NCI-H526 treated with DMSO at 0.1 percent for 48 hours (cell line): ENCODE data around the gene CEP170.
"Not testable (repeated sequence)": the region's sequence is repeated elsewhere in the genome, so short reads cannot be mapped to it uniquely, and the experiment has no call there.

Experiments
- DNase-seq: peaks from one replicate; lab custom pipeline; 2025; lab: John Stamatoyannopoulos, UW

CEP170 gene

DNA sequence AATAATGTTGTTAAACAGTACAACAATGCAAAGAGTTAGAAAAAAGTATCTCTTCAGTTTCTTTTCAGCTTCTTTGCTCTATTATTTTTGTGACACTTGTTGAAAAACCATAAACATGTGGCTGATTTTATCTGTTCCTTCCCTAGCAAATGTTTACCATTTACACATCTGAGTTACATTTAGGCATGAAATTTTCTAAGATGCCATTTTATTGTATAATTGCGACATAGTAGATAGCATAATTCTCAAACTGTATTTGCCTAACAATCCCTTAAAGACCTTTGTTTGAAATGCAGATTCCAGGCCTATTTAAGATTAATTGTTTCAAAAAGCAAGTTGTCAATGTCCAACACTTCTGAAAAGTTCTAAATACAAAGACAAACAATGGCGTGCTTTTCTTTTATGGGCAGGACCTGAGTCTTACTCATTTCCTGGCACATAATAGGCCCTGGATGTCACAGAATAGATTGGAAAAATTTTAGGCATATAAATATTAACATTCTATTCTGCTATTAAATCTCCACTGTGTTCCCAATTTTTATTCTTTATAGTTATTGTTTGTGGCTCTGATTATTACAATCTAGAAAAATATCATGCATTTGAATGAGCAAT lies 81.2 kb downstream of the CEP170 start:
- DNase-seq, result not testable (repeated sequence)

DNA sequence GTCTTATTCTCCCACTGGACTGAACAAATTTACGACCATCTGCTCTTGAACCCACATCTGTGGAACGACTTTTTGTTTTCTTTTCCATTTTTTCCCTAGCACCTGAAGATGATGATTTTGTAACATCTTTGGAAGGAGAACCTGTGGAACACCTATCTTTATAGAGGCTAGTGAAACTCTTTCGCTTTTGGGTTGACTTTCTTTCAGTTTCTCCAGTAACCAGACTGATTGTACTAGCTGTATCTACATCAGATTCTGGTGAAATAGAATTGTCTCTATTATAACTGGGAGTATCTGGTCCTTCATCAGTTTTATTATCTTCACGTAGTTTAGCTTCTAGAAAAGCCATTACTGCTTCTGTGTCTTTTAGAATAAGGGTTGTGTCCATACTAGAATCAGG lies 90.2 kb downstream of the CEP170 start:
- DNase-seq, result not testable (repeated sequence)

DNA sequence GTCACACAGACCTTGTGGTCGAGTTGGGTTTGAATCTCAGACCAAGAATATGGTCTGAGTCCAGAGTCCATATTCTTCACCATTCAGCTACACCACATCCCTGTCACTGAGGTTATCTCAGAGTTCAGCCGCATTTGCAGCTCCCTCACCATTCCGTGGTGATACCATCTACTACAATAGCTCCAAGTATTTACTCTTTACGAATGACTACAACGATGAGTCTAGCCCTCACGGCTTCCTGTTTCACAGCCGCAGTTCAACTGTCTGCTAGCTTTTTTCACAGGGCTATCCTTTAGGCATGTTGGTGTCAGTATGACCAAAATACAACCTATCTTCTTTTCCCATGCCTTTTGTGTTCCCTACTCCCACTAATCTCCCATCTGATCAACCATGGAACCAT lies 104.2 kb downstream of the CEP170 start:
- DNase-seq, result not testable (repeated sequence)

DNA sequence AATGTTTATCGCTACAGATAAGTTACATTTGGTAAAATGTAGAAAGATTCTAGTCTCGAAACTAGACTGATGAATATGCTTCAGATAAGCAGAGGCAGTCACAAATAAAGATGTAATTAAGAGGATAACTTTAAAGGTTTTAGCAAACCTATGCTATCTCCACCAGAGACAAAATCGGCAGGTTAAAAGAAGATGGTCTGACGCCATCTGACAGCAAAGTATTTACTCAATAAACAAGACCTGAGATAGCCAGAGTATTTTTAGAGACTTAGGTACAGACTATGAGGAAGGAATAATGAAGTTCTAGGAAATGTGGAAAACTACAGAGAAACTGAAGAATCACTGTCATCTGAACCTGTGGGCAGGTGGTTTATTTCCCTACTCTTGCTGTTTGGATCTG lies 106.0 kb downstream of the CEP170 start:
- DNase-seq, result not testable (repeated sequence)

DNA sequence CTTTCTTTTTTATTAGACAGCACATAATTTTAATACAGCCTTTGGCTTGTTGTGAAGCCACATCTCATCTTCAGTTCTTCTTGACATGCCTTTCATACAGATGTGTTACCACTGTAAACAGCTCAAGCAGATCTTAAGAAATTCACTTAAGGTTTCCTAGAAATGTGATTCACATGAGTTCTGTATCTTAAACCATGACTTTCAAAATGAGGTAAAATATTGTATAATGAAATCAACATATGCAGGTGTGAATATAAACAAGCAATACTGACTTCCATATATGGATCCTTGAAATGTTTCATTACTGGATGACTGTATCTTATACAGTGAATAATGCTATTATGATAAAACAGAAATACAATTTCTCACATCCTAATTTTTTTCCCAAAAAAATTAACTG lies 107.7 kb downstream of the CEP170 start:
- DNase-seq, result not testable (repeated sequence)

DNA sequence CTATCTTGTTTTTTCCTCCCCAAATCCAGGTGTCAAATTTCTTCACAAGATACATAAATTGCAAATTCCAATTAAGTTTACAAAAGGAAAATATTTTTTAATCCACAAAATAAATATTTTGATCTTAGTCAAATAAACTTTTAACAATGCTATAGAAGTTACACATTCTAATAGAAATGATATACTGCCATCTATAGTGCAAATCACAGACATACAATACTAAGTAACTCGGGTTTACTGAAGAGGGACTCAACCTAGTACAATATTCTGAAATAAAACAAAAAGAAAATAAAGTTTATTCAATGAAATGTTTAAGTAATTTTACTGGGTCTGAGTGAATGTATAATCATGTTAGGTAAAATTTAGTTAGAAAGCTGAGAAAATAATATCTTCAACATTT lies 114.6 kb downstream of the CEP170 start:
- not testable (repeated sequence) for DNase-seq

DNA sequence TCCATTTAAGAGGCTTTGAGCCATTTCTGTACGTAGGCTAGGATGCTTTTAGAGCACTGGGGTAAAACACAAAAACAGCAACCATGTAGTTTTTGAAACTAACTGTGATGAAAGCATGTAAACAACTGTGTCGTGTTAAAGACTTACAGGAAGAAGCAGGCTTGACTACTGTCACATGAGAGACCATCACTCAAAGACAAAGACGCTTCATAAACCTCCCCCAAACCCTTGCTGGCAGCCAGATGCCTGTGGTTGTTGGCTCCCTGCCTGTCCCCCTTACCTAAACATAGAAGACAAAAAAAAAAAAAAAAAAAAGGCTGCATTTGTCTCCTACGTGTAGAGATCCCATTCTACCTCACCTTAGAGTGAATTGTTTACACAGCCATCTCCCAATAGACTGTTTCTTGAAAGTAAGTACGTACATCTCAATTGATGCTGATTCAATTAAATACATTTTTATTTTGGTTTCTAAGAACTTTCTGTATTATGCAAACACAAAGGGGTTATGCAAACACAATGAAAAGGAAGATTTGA lies 132.1 kb downstream of the CEP170 start:
- not testable (repeated sequence) for DNase-seq

DNA sequence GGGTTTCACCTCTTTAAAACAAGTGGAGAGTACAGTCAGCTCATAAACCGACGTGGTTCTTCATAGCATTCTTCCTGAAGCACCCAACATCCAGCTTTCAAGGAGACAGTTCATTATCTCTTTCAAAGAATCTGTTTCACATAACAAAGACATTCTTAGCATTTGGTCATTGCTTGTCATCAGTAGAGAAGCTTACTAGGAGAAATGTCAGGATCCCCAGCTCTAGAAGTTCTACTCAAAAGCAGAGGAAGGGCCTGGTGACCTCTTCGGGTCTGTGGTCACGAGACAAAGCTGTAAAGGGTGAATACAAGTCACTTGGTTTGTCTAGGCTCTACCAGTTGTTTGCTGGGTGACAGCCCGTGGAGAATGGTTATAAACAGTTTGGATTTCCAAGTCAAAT lies 133.1 kb downstream of the CEP170 start:
- DNase-seq, result not testable (repeated sequence)

DNA sequence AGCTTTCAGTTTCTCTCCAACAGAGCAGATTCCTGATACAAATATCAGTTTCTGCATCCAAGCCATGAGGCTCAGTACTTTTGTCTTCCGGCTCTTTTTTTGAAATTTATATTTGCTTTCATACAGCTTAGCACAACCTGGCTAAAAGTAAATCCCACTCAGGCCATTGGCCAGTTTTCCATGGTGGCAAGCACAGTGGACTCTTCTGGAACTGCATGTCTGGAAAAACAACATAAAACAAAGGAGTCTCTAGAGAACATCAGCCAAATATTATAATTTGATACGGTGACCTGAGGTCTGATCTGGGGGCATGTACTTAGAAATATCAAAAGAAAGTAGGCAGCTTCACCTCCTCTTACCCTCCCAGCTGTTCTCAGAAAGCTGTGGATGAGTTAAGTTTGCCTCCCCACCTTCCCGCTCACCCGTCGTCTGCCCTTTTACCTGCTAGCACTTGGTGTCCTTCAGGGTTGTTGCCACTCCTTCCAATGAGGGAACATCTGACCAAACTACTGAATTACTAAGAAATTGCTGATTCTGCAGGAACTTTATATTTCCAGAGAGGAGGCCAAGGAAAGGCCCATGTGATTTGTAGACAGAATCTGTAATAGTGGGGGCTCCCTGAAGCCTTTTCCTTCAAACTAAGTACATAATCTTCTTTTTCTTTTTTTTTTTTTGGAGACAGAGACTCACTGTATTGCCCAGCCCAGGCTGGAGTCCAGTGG lies 136.3 kb downstream of the CEP170 start:
- DNase-seq, result not testable (repeated sequence)

DNA sequence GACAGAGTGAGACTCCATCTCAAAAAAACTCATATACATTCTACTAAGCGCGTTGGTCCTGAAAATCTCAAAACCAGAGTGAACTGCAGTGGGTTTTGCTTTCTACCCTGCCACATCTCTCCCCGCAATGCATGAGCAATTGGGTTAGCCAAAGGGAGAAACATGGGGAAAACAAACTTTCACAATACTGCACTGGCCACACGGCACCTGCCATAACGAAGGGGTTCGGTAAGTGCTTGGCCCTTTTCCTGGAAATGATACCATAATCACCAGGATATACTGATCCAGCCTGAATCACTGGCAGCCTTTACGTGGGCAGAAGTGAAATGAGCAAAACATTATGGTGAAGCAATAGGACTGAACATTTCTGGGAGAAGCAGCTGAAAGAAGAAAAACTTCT lies 138.9 kb downstream of the CEP170 start:
- DNase-seq, result not testable (repeated sequence)

DNA sequence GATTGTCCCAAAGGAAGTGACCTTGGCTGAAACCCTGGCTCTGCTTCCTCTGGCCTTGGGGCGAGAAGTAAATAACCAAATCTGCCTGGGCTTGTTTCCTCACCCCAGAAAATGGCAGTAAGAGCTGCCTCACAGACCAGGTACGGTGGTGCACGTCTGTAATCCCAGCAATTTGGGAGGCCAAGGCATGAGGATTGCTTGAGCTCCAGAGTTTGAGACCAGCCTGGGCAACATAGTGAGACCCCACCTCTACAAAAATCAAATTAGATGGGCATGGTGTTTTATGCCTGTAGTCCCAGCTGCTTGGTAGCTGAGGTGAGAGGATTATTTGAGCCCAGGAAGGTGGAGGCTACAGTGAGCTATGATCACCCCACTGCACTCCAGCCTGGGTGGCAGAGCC lies 140.3 kb downstream of the CEP170 start:
- DNase-seq, result not testable (repeated sequence)

DNA sequence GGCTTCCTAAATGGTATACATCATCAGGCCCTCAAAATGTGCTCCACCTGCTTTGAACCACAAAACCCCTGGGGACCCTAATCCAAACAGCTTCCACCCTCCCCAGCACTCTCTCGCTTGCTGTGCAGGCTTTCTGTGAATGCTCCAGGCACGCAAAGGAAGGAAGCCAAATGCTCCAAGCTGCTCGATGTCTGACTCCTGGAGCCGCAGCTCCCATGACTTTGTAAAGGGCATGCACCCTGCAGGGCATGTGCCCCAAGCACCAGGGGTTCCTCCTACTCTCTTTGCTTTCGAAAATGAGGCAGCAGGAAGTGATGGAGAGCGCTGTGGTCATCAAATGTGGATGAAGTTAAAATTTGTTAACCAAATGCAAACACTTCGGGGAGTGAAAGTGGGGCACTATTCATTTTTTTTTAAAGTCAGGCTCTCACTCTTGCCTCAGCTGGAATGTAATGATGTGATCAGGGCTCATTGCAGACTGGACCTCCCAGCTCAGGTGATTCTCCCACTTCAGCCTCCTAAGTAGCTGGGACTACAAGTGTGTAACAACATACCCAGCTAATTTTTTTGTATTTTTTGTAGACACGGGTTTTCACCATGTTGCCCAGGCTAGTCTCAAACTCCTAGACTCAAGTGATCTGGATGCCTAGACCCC lies 140.9 kb downstream of the CEP170 start:
- peak; percentile 50 for DNase-seq

DNA sequence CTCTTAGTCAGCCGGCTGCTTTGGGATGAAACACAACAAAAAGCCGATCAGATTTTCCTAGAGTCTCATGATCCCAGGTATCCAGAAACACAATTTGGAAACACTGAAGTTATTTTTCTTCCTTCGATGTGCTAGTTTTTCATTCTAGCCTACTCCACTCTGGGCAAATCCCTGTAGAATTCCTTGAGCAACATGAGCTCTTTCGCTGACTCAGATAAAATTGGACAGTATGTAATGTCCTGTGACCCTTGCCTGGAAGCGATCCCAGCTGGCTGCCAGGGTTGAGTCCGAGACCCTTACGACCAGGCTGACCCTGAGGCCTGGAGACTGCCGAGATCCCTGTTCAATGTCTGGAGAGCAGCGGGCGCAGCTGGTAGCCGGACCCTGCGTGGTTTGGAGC lies 147.9 kb downstream of the CEP170 start:
- not testable (repeated sequence) for DNase-seq

DNA sequence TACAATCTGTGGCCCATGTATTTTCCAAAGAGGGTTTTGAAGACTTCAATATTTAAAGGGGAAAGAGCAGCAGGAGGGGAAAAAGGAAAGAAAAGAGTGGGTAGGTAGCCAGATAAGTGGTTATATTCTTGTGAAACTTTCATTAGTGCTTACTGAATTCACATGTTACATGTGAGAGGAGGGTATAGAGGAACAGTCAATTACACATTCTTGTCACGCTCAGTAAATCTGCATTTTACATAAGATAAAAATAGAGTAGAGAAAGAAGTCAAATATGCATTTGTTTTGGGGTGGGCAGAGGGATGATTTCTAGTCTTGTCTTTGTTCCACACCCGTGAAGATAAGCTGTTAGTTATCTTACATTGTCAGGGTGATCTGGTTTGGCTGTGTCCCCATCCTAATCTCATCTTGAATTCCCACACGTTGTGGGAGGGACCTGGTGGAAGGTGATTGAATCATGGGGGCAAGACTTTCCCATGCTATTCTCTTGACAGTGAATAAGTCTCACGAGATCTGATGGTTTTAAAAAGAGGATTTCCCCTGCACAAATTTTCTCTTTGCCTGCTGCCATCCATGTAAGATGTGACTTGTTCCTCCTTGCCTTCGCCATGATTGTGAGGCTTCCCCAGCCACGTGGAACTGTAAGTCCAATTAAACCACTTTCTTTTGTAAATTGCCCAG lies 149.3 kb downstream of the CEP170 start:
- not testable (repeated sequence) for DNase-seq

DNA sequence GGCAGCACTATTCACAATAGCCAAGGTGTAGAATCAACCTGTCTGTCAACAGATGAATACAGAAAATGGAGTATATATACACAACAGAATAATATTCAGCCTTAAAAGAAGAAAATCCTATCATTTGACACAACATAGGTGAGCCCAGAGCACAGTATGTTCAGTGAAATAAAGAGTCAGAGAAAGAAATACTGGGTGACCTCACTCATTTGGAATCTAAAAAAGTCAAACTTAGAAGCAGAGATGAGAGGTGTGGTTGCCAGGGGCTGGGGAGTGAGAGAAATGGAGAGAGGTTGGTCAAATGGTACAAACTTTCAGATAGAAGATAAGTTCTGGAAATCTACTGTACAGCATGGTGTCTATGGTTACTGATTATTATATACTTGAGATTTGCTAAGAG lies 150.0 kb downstream of the CEP170 start:
- DNase-seq, result not testable (repeated sequence)

DNA sequence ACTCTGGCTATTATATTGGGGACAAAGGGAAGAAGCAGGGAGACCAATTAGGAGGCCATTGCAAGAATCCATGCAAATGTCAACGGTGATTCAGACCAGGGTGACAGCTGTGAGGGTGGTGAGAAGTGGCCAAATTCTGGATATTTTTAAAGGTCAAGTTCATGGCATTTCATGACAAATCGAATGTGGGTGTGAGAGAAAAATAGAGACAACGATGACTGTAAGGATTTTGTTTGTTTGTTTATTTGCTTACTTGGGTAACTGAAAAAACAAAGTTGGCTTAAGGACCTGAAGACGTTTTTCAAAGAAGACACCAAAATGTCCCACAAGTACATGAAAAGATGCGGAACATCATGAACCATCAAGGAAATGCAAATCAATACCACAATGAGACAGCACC lies 150.6 kb downstream of the CEP170 start:
- DNase-seq, result not testable (repeated sequence)

DNA sequence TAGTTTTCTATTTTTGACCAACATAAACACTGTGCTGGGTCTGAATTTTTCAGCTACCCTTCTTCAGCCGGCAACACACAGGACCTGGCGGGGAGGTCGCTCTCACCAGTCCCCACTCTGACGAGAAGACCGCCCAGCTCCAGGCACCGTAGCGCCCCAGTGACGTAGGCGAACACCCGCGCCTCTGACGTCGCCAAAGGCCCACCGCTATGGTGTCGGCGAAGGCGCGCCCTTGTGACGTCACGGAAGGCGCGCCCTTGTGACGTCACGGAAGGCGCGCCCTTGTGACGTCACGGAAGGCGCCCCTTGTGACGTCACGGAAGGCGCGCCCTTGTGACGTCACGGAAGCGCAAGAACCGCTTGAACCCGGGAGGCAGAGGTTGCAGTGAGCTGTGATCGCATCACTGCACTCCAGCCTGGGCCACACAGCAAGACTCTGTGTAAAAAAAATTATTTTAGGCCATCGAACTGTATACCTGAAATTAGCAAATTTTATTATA lies 153.5 kb downstream of the CEP170 start:
- not testable (repeated sequence) for DNase-seq

DNA sequence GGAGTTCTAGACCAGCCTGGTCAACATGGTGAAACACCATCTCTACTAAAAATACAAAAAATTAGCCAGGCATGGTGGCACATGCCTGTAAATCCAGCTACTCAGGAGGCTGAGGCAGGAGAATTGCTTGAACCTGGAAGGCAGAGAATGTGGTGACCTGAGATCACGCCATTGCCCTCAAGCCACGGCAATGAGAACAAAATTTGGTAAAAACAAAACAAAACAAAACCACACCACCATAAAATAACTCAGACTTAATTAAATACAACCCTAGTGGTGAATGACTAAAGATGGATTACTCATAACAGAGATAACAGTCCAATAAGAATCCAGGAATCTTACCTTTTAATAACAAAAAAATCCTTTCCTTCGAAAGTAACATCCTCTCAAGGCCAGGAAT lies 167.7 kb downstream of the CEP170 start:
- DNase-seq, result not testable (repeated sequence)
